PFSK-1 (cell line): ENCODE measurements around the gene ANO1.

Experiments
- FOXP2 ChIP-seq: optimal IDR thresholded peaks from 2 replicates; pipeline ENCODE3; 2011; ENCODE audit warnings: borderline replicate concordance, control low read depth, inconsistent platforms; ENCODE audit not compliant: insufficient read depth; ENCODE audit errors: extremely low read length, extremely low read depth
- TAF1 ChIP-seq: IDR thresholded peaks from 2 replicates; pipeline ENCODE4 v1.6.1; 2012; ENCODE audit warnings: low read length, control low read depth, borderline replicate concordance; ENCODE audit not compliant: insufficient read depth

DNA sequence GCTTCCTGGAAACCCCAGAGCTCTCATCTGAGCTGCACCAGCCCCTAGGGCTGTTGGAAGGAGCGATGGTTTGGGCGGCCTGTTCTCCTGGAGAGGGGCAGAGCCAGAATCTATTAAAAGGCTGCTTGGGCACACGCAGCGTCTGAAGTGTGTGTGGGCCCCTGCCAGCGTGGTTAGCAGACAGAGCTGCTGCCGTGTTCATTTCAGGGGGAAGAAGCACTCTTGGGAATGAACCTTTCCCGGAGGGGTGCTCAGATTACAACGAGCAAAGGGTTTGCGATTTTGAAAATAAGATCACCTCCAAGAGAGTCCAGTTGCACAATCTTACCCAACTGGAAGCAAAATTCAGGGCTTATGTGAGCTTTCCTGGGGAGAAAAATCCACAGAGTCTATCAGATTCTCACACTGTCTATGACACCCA is 12.9 kb downstream of the ANO1 start:
- TF ChIP-seq TAF1 (no peak), FOXP2 (no peak)
